NB4 (cell line): Measurements from ENCODE around the gene MAGI1.

Source experiments
- POLR2A ChIP-seq: IDR thresholded peaks from 2 replicates; pipeline ENCODE4 v1.6.1; 2011; ENCODE audit warnings: mild to moderate bottlenecking; ENCODE audit not compliant: insufficient read length; ENCODE audit errors: extremely low read depth
- TF ChIP-seq, protein P1 (sequence below): IDR thresholded peaks from one replicate; pipeline ENCODE4 v1.5.1; 2012; ENCODE audit warnings: low read depth, low read length

DNA sequence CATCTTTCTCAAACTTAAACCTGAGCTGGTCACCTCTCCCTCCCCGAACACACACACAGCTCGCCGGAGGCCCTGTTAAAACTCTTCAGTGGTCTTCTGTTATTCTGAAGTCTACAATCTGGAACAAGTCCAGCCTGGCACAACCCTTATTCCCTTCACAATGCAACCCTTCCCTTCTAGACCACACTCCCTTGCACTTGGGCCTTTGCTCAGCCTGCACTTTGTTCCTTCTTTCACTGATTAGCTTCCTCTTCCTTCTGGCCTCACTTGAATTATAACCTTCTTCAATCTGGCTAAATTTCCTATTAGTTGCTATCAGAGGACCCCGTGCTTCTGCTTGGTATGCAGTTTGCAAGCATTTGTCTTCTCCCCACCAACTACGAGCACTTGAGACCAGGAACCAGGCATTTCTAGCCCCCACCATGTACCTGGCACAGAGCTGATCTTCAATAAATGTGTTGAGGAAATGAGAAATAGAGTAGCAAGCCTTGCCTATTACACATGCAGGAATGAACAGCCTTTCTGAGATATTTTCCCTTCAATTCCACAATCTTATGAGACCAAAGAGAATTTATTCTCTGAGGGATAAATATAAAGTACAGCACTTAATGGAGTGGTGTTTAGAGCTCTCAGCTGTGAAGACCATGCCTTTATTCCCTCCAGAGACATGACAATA is 687.8 kb downstream of the MAGI1 start:
- TF ChIP-seq, protein P1, sequence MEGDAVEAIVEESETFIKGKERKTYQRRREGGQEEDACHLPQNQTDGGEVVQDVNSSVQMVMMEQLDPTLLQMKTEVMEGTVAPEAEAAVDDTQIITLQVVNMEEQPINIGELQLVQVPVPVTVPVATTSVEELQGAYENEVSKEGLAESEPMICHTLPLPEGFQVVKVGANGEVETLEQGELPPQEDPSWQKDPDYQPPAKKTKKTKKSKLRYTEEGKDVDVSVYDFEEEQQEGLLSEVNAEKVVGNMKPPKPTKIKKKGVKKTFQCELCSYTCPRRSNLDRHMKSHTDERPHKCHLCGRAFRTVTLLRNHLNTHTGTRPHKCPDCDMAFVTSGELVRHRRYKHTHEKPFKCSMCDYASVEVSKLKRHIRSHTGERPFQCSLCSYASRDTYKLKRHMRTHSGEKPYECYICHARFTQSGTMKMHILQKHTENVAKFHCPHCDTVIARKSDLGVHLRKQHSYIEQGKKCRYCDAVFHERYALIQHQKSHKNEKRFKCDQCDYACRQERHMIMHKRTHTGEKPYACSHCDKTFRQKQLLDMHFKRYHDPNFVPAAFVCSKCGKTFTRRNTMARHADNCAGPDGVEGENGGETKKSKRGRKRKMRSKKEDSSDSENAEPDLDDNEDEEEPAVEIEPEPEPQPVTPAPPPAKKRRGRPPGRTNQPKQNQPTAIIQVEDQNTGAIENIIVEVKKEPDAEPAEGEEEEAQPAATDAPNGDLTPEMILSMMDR: no peak
- TF ChIP-seq POLR2A: no peak
